HCT116 (cell line): Measurements from ENCODE around the gene ANO4.

Experiments used
- ATF3 ChIP-seq: IDR thresholded peaks from 2 replicates; pipeline ENCODE4 v1.6.1; 2012
- CTCF ChIP-seq, 3 experiments: fragments of 200-600 bp in 1 of 3; sonication (generic) in 1 of 3; IDR thresholded peaks in 2 of 3; conservative IDR thresholded peaks in 1 of 3; 2 replicates each; pipeline ENCODE4 v1.5.1; 2012 to 2017; ENCODE audit warnings: low read depth in 2 of 3, low read length in 2 of 3, antibody characterized with exemption in 1 of 3, borderline replicate concordance in 1 of 3, control low read depth in 1 of 3, mild to moderate bottlenecking in 1 of 3, mixed read lengths in 1 of 3, mixed run types in 1 of 3, moderate library complexity in 1 of 3; ENCODE audit not compliant: insufficient read depth in 1 of 3
- EGR1 ChIP-seq: IDR thresholded peaks from 2 replicates; pipeline ENCODE4 v1.6.1; 2012; ENCODE audit warnings: low read depth
- EZH2 ChIP-seq: fragments of 200-600 bp; sonication (generic); IDR thresholded peaks from 2 replicates; pipeline ENCODE4 v1.6.1; 2017; ENCODE audit warnings: antibody characterized with exemption, mixed run types
- EZH2phosphoT487 ChIP-seq: fragments of 200-600 bp; IDR thresholded peaks from 2 replicates; pipeline ENCODE4 v1.6.1; 2018; ENCODE audit warnings: antibody characterized with exemption, borderline replicate concordance
- FOSL1 ChIP-seq: IDR thresholded peaks from 2 replicates; pipeline ENCODE4 v1.6.1; 2012; ENCODE audit warnings: low read depth
- MAX ChIP-seq: IDR thresholded peaks from 2 replicates; pipeline ENCODE4 v1.6.1; 2012
- POLR2A ChIP-seq: IDR thresholded peaks from 2 replicates; pipeline ENCODE4 v1.7.0; 2011; ENCODE audit warnings: borderline replicate concordance; ENCODE audit not compliant: insufficient read depth, insufficient read length; ENCODE audit errors: extremely low read depth
- POLR2AphosphoS5 ChIP-seq: IDR thresholded peaks from 2 replicates; pipeline ENCODE4 v1.6.1; 2011; ENCODE audit warnings: mild to moderate bottlenecking, low read depth, low read length, moderate library complexity
- RAD21 ChIP-seq: IDR thresholded peaks from 2 replicates; pipeline ENCODE4 v1.6.1; 2012; ENCODE audit warnings: low read depth, mild to moderate bottlenecking
- SP1 ChIP-seq: IDR thresholded peaks from 2 replicates; pipeline ENCODE4 v1.6.1; 2012; ENCODE audit warnings: low read depth
- TCF7L2 ChIP-seq: IDR thresholded peaks from 2 replicates; pipeline ENCODE4 v1.7.0; 2011; ENCODE audit warnings: borderline replicate concordance, inconsistent platforms; ENCODE audit not compliant: insufficient read depth, insufficient read length; ENCODE audit errors: extremely low read depth
- YY1 ChIP-seq: IDR thresholded peaks from 2 replicates; pipeline ENCODE4 v1.6.1; 2011; ENCODE audit warnings: low read length, low read depth, moderate library complexity, mild to moderate bottlenecking; ENCODE audit not compliant: insufficient replicate concordance; ENCODE audit errors: extremely low read depth
- ZBTB33 ChIP-seq: IDR thresholded peaks from 2 replicates; pipeline ENCODE4 v1.6.1; 2011; ENCODE audit warnings: mild to moderate bottlenecking, low read length, moderate library complexity; ENCODE audit not compliant: insufficient replicate concordance; ENCODE audit errors: extremely low read depth

GRCh38 chr12:101173197-101173749 is 378.7 kb downstream of the ANO4 start:
- TF ChIP-seq CTCF (IDR thresholded peaks at IDR 0.05 in 2 of 3, conservative IDR thresholded peaks at IDR 0.05 in 1 of 3; ENCODE audit: borderline replicate concordance in 1 of 3, insufficient read depth in 1 of 3, low read depth in 2 of 3, low read length in 2 of 3) (no peak), FOSL1 (no peak), MAX (no peak), ZBTB33 (no peak), EZH2 (no peak), YY1 (no peak), POLR2AphosphoS5 (no peak), RAD21 (no peak), TCF7L2 (no peak), EZH2phosphoT487 (no peak), POLR2A (no peak), EGR1 (no peak), SP1 (no peak), ATF3 (no peak)
